GM18951 (cell line): ENCODE data around the gene TPMT.

Experiments
- POLR2A ChIP-seq: IDR thresholded peaks from 4 replicates; pipeline ENCODE4 v1.6.1; 2011; ENCODE audit warnings: mild to moderate bottlenecking; ENCODE audit not compliant: insufficient read length, insufficient read depth; ENCODE audit errors: extremely low read depth
- in situ Hi-C: fragments of 300-500 bp; cut with MboI; formaldehyde crosslinking; loops from one replicate; pipeline ENCODE4 v1.12.0; 2022; ENCODE audit warnings: low sequenced_read_pairs, mixed read lengths, inconsistent platforms; ENCODE audit not compliant: unreplicated experiment

TPMT gene

GRCh38 chr6:18087396-18088165, 67.3 kb downstream of the TPMT start:
- TF ChIP-seq POLR2A, result no peak
- in situ Hi-C loops, result no loop called here

GRCh38 chr6:18081025-18081668, 73.7 kb downstream of the TPMT start:
- in situ Hi-C loops, result no loop called here
- TF ChIP-seq POLR2A, result no peak

GRCh38 chr6:18080544-18080943, 74.3 kb downstream of the TPMT start:
- TF ChIP-seq POLR2A, result no peak
- in situ Hi-C loops, result no loop called here

- in situ Hi-C loops, result no loop called here
- TF ChIP-seq POLR2A, result no peak
Observed at GRCh38 chr6:18078866-18079265, 76.0 kb downstream of the TPMT start.
